Stimulated activated CD4-positive, alpha-beta T cell treated with anti-CD3 and anti-CD28 coated beads, Interleukin-1b, Interleukin-23, amount 100 ng/mL, for 1 hour (primary cell): Measurements from ENCODE around the gene SLCO2A1.

Experiments
- DNase-seq, 2 donors: peaks; one replicate each; pipeline ENCODE4 v3.0.0-alpha.2; 2020; ENCODE audit warnings: low read depth in 2 of 2

SLCO2A1 gene

GRCh38 chr3:133999891-134000685 lies 29.6 kb downstream of the SLCO2A1 start:
- no peak for DNase-seq

DNA sequence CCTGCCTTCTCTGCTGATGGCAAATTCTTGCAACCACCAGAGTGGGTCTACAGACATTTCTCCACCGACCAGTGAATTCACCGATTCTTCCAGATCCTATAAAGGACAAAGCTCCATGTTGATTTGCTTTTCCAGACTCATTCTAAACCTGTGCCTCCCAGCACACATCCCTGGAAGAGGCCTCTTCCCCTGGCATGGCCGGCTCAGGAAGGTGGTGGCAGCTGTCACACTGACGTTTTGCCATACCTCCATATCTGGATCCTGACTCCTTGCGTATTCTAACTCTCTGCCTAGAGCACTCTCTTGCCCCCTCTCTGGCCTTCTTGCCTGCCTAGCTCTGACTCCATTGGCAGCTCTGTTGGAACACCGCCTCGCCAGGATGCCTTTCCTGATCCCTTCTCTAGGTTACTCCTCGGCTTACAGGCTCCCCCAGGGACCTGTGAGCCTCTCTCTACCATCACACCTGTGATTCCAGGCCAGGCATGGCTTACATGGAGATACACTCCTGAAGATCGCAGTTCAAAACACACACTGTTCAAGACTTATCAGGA lies 31.0 kb downstream of the SLCO2A1 start:
- no peak for DNase-seq

DNA sequence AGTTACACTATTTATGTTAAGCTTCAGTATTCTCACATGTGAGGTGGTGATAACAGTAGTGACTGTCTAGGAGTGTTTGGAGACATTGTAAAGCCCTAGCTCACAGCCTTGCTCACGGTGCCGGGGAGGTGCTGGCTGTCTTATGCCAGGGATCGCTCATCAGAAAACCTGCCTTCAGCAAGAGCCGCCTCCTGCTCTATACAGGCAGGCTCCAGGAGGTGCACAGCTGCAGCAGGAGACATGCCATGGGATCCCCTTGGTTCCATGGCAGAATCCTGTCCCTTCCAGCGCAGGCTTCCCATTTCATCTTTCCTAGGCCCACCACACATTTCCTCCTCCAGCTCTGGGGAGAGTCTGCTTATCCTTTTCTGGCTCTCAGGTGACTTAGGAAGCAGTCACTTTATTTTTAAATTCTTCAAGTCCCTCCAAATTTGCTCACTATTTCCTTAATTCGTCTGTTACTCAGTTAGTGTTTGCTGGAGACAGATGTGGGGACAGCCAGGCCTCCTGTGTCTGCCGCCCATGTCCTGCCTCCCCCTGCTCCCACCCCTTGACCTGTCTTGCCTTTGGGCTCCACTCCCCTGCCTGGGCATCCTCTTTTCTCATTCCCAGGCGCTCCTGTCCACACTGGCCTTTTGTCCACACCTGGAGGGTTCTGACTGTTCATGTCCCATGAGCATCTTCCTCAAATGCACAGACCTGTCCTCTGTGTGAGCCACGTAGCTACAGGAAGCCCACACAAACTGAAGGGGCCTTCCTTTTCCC lies 31.7 kb downstream of the SLCO2A1 start:
- DNase-seq, result no peak

- DNase-seq, result no peak
Measured at GRCh38 chr3:133996996-133997395, 32.7 kb downstream of the SLCO2A1 start.

- no peak for DNase-seq
Measured at GRCh38 chr3:133996251-133996661, 33.5 kb downstream of the SLCO2A1 start.

GRCh38 chr3:133995264-133995663 lies 34.5 kb downstream of the SLCO2A1 start:
- DNase-seq, result no peak

- no peak for DNase-seq
Measured at GRCh38 chr3:133994166-133994890, 35.4 kb downstream of the SLCO2A1 start.

DNA sequence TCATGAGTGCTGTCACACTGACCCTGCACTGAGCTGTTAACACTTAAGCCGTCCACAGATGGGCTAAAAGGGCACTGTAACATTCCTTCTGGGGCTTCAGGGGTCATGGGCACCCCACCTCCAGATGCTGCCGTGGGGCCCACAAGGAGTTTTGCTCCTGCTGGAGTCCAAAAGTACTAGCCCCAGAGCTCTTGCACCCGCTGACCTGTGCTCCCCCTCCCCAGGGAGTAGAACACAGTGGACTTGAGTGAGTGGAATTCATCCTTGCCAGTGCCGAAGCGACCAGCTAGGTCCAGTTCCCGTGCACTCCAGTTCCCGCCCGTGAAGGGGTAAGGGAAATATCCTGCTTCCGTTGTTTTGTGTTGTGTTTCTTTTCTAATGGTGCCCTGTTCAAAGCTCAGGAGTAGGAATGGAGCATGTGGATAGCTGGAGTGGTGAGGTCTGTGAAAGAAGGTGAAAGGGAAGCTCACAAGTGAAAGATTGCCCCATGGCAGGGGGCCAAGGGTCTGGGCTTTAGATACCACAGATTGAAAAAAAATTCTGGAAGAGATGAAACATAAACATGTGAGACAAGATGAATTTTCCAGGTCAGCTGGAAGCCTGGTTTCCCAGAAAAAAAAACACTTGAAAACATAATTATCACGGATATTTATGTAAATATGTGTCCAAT lies 36.6 kb downstream of the SLCO2A1 start:
- no peak for DNase-seq

DNA sequence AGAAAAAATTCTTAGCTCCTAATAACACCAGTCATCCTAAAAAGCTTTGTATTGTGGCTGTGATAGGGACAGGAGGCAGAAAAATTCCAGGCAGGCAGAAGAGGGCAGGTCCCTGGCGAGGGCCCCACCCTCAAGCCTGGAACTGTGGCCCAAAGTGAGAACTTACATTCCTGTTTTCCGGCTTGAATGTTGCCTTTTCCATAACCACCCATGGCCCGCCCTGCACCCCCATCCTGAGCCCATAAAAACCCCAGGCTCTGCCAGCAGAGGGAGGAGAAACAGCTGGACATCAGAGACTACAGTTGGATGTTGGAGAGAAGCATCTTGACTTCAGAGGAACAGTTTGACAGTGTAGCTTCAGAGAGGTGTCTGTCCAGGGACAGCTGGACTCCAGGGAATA lies 37.3 kb downstream of the SLCO2A1 start:
- no peak for DNase-seq

GRCh38 chr3:133991637-133992036 lies 38.1 kb downstream of the SLCO2A1 start:
- DNase-seq, result no peak

DNA sequence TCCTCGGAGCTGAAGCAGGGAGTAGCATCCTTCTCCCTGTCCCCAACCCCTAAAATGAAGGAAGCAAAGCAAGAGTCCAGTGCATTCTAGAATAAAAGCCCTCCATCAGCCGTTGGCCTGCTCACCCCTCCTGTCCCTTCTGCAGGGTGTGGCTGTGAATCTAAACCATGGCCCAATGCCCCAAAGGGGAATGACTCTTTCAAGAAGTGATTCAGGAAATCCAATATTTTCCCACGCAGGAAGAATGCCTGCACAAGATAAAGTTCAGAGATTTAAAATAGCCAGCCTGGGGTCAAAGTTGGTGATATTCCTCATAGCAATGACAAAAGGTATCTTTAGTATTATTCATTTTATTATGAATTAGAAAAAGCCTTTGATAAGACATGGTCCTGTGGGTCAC lies 38.5 kb downstream of the SLCO2A1 start:
- DNase-seq, result no peak

DNA sequence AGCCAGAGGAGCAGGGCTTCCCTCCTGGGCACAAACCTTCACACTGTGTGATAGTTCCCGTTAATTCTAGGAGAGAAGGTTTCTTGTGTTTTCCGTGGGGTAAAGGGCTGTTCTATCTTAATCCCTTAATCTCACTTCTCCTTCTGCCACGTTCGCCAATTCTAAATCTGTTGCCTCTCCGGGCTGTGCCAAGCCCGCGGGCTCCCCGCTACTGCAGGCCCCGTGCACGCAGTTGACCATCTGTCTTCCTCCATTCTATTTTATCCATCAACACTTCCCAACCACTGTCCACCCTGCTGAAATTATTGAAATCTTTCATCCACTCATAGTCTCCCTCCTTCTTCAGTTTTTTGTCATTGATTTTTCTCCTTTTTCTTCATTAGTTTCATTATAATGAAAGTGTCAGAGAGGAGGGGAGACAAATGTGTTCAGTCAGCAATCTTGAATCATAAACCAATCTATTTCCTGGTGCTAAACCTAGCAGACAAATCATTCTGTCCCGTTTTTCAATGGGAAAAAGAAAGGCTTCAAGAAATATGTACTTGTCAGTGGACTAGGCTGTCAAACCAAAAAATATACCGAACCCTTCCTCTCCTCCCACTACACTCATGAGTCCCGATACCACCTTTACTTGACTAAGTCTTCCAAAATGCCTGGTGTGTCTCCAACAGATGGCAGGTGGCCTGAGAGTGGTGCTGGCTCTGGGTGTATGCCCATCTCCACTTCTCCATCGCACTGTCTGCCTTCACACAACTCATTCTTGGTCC lies 39.6 kb downstream of the SLCO2A1 start:
- no peak for DNase-seq

- DNase-seq, result no peak
Measured at GRCh38 chr3:133988631-133989161, 41.0 kb downstream of the SLCO2A1 start.

- DNase-seq, result no peak
Measured at GRCh38 chr3:133987948-133988484, 41.7 kb downstream of the SLCO2A1 start.

- no peak for DNase-seq
Measured at GRCh38 chr3:133987136-133987535, 42.6 kb downstream of the SLCO2A1 start.

- no peak for DNase-seq
Measured at GRCh38 chr3:133986311-133986710, 43.4 kb downstream of the SLCO2A1 start.

DNA sequence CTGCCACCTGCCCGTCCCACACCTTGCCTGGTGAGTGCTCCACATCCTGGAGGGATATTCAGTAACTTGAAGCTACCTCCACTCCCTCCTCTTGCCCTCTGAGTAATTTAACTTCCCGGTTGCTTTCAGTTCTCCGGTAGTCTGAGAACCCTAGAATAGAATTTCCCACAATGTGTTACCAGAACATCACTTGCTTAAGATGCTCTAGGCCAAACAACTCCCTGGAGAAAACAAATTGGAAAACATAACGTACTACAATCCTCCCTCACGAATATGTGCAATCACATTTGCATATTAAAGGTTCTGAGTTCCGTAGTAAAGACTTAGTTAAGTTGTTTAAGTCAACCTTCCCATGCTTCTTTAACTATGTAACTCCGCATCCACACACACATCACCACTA lies 44.8 kb downstream of the SLCO2A1 start:
- DNase-seq, result no peak

DNA sequence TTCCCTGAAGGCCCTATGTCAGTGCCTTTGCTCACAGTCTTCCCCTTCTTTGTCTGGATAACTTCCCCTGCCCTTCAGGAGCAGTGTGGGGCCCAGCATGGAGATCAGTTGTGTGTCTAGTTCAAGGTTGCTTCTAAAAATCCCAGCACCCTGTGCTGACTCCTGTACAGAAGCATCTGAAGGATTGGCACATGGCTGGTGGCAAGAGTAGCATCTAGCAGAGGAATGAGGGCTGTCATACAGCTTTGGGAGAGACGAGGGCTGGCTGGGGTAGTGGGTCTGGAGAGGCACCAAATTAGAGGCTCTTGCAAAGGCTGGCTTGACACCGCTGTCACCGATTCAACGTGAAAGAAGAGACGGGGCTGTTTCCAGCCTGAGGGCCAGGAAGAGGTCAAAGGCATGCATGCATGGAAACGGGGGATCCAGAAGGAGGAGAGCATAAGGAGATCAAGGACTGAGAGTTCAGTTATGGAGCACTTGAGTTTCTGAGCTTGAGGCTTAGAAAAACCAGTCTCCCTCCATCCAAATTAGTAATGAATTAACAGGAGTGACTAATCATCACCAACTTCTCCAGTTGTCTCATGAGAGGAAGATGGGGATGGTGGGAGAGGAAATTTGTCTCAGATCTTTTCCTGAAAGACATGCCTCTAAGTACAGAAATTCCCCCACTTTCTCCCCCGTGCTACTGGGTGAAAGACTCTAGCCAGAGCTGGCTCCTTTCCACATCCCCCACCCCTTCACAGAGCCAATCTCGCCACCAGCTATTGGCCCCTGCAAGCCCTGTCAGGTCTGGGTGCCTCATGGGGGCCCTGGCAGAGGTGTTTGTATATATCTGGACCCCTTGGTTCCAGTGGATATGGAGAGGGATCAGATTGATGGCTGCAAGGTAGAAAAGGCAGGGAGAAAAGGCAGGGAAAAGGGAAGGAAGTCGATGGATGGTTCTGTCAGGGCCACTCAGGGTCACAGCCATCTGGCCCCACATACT lies 45.9 kb downstream of the SLCO2A1 start:
- DNase-seq, result no peak

GRCh38 chr3:133983126-133983525 lies 46.6 kb downstream of the SLCO2A1 start:
- no peak for DNase-seq
